B cell (primary cell): ENCODE measurements around the gene OLFML2B. TPM values are rescaled to one million over a fixed set of nuclear protein-coding genes. Genes with fewer than 3 reads are reported as not detected.

Experiments
- ATAC-seq: fragments of 200-7000 bp; cut with Tn5 transposase; one replicate; pipeline ENCODE4 v1.10.0; 2021; ENCODE audit warnings: low read depth, mild to moderate bottlenecking, moderate number of reproducible peaks, moderate library complexity
- CTCF ChIA-PET: fragments of 350-600 bp; sonication (Branson Sonifier 250); formaldehyde crosslinking; loops from one replicate; lab custom pipeline; 2021; ENCODE audit warnings: antibody characterized with exemption, inconsistent platforms; lab: Charles Lee
- POLR2A ChIA-PET: fragments of 350-600 bp; sonication (Branson Sonifier 250); formaldehyde crosslinking; loops from one replicate; lab custom pipeline; 2021; ENCODE audit warnings: antibody characterized with exemption; lab: Charles Lee
- DNase-seq: peaks from one replicate; pipeline ENCODE4 v3.0.0; 2013
- H2AFZ ChIP-seq: 2 replicates; pipeline ENCODE4 v1.6.1; 2012; ENCODE audit warnings: mild to moderate bottlenecking, low read depth, low read length; ENCODE audit not compliant: insufficient read depth, poor library complexity, severe bottlenecking
- H3K27ac ChIP-seq, 2 donors: 1 replicate in 1 of 2; 2 replicates in 1 of 2; pipeline ENCODE4 v1.5.1; 2012 to 2013; ENCODE audit warnings: low read length in 2 of 2, mild to moderate bottlenecking in 2 of 2, moderate library complexity in 1 of 2
- H3K27me3 ChIP-seq, 4 experiments: fragments of 200-600 bp in 1 of 4; sonication (generic) in 1 of 4; replicated peaks in 1 of 4; 1 replicate in 2 of 4; 2 replicates in 2 of 4; pipeline versions ENCODE4 v1.6.1 to v1.7.0; 2013 to 2016; ENCODE audit warnings: low read length in 3 of 4, mild to moderate bottlenecking in 2 of 4, mixed read lengths in 1 of 4, moderate library complexity in 1 of 4; ENCODE audit not compliant: insufficient read depth in 4 of 4, control insufficient read depth in 3 of 4; ENCODE audit errors: control extremely low read depth in 1 of 4
- H3K36me3 ChIP-seq, 2 experiments: replicated peaks in 1 of 2; 1 replicate in 1 of 2; 2 replicates in 1 of 2; pipeline versions ENCODE4 v1.6.1 to v1.7.1; 2013; ENCODE audit warnings: low read length in 1 of 2; ENCODE audit not compliant: insufficient read depth in 2 of 2, control insufficient read depth in 1 of 2; ENCODE audit errors: control extremely low read depth in 1 of 2, extremely low read depth in 1 of 2
- H3K4me1 ChIP-seq, 2 donors: fragments of 200-600 bp in 1 of 2; sonication (generic) in 1 of 2; 1 replicate in 1 of 2; 2 replicates in 1 of 2; pipeline versions ENCODE4 v1.5.1 to v1.6.1; 2013 to 2017; ENCODE audit warnings: low read length in 2 of 2; ENCODE audit not compliant: control insufficient read depth in 2 of 2, insufficient read depth in 2 of 2
- H3K4me2 ChIP-seq: replicated peaks from 2 replicates; pipeline ENCODE3; 2012; ENCODE audit warnings: mild to moderate bottlenecking, low read depth, low read length; ENCODE audit not compliant: poor library complexity, severe bottlenecking
- H3K4me3 ChIP-seq, 5 experiments: fragments of 200-600 bp in 1 of 5; sonication (generic) in 1 of 5; 1 replicate in 3 of 5; 2 replicates in 2 of 5; pipeline versions ENCODE4 v1.5.1 to v1.7.0; 2011 to 2016; ENCODE audit warnings: low read length in 4 of 5, mild to moderate bottlenecking in 4 of 5, low read depth in 2 of 5, control low read depth in 1 of 5, moderate library complexity in 1 of 5; ENCODE audit not compliant: insufficient read depth in 1 of 5; ENCODE audit errors: control extremely low read depth in 1 of 5, extremely low read depth in 1 of 5
- H3K79me2 ChIP-seq: fragments of 200-600 bp; sonication (generic); one replicate; pipeline ENCODE4 v1.6.0; 2016; ENCODE audit warnings: low read length; ENCODE audit not compliant: control insufficient read depth, insufficient read depth
- H3K9ac ChIP-seq: fragments of 200-600 bp; sonication (generic); 2 replicates; pipeline ENCODE4 v1.6.1; 2017; ENCODE audit warnings: mild to moderate bottlenecking, low read length, moderate library complexity
- H3K9me3 ChIP-seq, 3 donors: one replicate each; pipeline versions ENCODE4 v1.6.1 to v1.7.1; 2013; ENCODE audit warnings: low read length in 2 of 3; ENCODE audit not compliant: control insufficient read depth in 2 of 3, insufficient read depth in 1 of 3; ENCODE audit errors: control extremely low read depth in 1 of 3
- H4K20me1 ChIP-seq: 2 replicates; pipeline ENCODE4 v1.6.0; 2012; ENCODE audit warnings: mild to moderate bottlenecking, low read length; ENCODE audit not compliant: insufficient read depth, control insufficient read depth, poor library complexity, severe bottlenecking
- H3K27ac Mint-ChIP-seq: one replicate; pipeline ENCODE4 v1.8.0; 2021; ENCODE audit warnings: mixed read lengths
- H3K27me3 Mint-ChIP-seq: one replicate; pipeline ENCODE4 v1.8.0; 2021; ENCODE audit warnings: mixed read lengths
- H3K4me1 Mint-ChIP-seq: one replicate; pipeline ENCODE4 v1.8.0; 2021; ENCODE audit warnings: mixed read lengths
- H3K4me3 Mint-ChIP-seq: one replicate; pipeline ENCODE4 v1.8.0; 2021; ENCODE audit warnings: mixed read lengths
- H3K9me3 Mint-ChIP-seq: one replicate; pipeline ENCODE4 v1.8.0; 2022; ENCODE audit warnings: mixed read lengths; ENCODE audit not compliant: insufficient read depth
- EZH2 ChIP-seq: IDR thresholded peaks from 2 replicates; pipeline ENCODE4 v1.6.1; 2012; ENCODE audit warnings: borderline replicate concordance, low read depth, mild to moderate bottlenecking, moderate library complexity, low read length; ENCODE audit not compliant: insufficient read depth, poor library complexity, severe bottlenecking
- WGBS: methylation state at CpG from one replicate; pipeline ENCODE4 v1.1.5; 2013; ENCODE audit warnings: missing lambda C conversion rate; ENCODE audit not compliant: insufficient coverage; 5-methylcytosine and 5-hydroxymethylcytosine counted together
- intact Hi-C: fragments of 100-400 bp; cut with micrococcal nuclease; formaldehyde crosslinking; loops from one replicate; pipeline ENCODE4 v1.10.0; 2022
- polyA plus RNA-seq: library from polyadenylated mRNA; depleted of rRNA; stranded (reverse); fragments of >200 nt; gene quantifications from 2 replicates; pipeline ENCODE4 v1.2.3, GENCODE V29; 2012
- total RNA-seq, 2 donors: library from RNA; stranded (reverse); fragments of 120-200 nt in 1 of 2; gene quantifications; 1 replicate in 1 of 2; 2 replicates in 1 of 2; pipeline versions ENCODE4 v1.2.3 to v1.2.4, GENCODE V29; 2013 to 2022
- TF ChIP-seq, protein P1 (sequence below): fragments of 200-600 bp; IDR thresholded peaks from one replicate; pipeline ENCODE4 v1.8.0; 2022; ENCODE audit warnings: antibody characterized with exemption, mild to moderate bottlenecking

Gene OLFML2B
- total and polyA plus RNA-seq, 2 donors (not counting 1 experiment from before 2014, with no cell fraction given): not detected

DNA sequence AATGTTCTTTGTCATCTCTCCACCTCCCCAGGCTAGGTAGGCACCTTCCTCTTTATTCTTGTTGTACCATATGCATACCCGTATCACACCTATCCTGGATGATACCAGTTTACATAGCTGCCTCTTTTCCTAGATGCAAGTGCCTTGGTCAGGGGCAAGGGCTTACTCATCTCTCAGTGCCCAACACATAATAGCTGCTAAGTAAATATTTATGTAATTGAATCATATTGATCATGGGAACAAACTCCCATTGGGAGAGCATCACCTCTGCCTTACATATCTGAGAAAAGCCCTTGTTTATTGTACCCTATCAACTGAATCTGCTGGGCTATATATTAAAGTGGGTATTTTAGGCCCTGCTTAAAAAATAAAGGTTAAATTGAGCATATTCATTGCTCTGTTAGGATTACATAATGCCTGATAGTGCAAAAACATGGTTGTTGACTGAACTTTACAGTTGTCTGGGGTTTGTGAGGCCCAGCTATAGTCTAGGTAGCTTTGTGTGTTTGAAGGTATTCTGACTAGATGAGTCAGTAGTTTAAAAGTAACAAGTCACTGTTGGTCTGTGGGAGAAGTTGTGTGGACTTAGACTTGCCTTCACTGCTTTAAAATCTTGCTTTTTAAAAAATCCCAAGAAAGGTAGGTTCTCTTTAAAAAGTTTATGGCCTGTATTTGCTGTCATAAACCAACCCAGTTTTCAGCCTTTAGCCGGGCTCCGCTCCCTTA is 82.6 kb downstream of the OLFML2B start:
- Histone ChIP-seq H3K27me3 (no peaks in the 10 kb centered on the region), H3K36me3 (peaks cover 0 to 39% of the 10 kb centered on the region in 2 experiments), H3K27ac (no peak overlapping the region), H3K9me3 (no peaks in the 10 kb centered on the region), H3K79me2 (no peaks in the 10 kb centered on the region), H3K4me1 (no peaks in the 10 kb centered on the region), H3K4me2 (no peak overlapping the region), H4K20me1 (no peaks in the 10 kb centered on the region), H2AFZ (no peak overlapping the region), H3K9ac (no peak overlapping the region), H3K4me3 (no peak overlapping the region)
- TF ChIP-seq, protein P1, sequence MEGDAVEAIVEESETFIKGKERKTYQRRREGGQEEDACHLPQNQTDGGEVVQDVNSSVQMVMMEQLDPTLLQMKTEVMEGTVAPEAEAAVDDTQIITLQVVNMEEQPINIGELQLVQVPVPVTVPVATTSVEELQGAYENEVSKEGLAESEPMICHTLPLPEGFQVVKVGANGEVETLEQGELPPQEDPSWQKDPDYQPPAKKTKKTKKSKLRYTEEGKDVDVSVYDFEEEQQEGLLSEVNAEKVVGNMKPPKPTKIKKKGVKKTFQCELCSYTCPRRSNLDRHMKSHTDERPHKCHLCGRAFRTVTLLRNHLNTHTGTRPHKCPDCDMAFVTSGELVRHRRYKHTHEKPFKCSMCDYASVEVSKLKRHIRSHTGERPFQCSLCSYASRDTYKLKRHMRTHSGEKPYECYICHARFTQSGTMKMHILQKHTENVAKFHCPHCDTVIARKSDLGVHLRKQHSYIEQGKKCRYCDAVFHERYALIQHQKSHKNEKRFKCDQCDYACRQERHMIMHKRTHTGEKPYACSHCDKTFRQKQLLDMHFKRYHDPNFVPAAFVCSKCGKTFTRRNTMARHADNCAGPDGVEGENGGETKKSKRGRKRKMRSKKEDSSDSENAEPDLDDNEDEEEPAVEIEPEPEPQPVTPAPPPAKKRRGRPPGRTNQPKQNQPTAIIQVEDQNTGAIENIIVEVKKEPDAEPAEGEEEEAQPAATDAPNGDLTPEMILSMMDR: no peak
- no peak for TF ChIP-seq EZH2
- 100% methylated on average over 1 of the region's 3 CpGs for WGBS
- POLR2A ChIA-PET: no interaction called here
- no peaks in the 10 kb centered on the region for H3K9me3 Mint-ChIP-seq
- ATAC-seq (no peak), DNase-seq (no peak)
- H3K27ac Mint-ChIP-seq: no peak overlapping the region
- CTCF ChIA-PET: interaction anchor here (0.7 to 0.9 kb wide), 2 partner anchors 19 to 36 kb away, joined by 3 to 4 read pairs; no protein-coding TSS in a partner anchor
- no peak overlapping the region for H3K4me3 Mint-ChIP-seq
- intact Hi-C loops: no loop called here
- H3K27me3 Mint-ChIP-seq: no peaks in the 10 kb centered on the region
- H3K4me1 Mint-ChIP-seq: no peaks in the 10 kb centered on the region

DNA sequence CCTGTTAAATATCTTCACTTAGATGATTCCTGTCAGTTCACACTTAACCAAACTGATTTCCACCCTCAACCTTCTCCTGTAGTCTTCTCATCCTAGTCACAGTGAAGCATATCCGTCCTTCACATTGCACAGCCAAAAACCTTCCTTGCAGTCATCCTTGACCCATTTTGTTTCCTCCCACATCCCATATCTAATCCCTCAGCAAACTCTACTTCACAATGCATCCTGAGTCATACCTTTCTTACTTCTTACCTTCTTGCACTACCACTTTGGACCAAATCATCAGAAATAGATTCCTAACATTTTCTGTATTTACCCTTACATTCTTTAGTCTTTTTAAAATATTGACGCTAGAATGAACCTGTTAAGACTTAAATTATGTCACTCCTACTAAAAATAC is 86.9 kb downstream of the OLFML2B start:
- no peaks in the 10 kb centered on the region for H3K9me3 Mint-ChIP-seq
- Histone ChIP-seq H3K4me3 (no peak overlapping the region), H2AFZ (no peak overlapping the region), H3K36me3 (peaks cover 0 to 21% of the 10 kb centered on the region in 2 experiments), H3K27ac (no peak overlapping the region), H3K4me2 (no peak overlapping the region), H3K4me1 (peaks cover 8 to 18% of the 10 kb centered on the region in 2 donors), H3K79me2 (no peaks in the 10 kb centered on the region), H3K27me3 (no peaks in the 10 kb centered on the region), H3K9ac (no peak overlapping the region), H4K20me1 (no peaks in the 10 kb centered on the region), H3K9me3 (no peaks in the 10 kb centered on the region)
- 91% methylated on average over 1 of the region's 2 CpGs for WGBS
- H3K27me3 Mint-ChIP-seq: no peaks in the 10 kb centered on the region
- CTCF ChIA-PET: no interaction called here
- DNase-seq: no peak
- peaks cover 13% of the 10 kb centered on the region for H3K4me1 Mint-ChIP-seq
- no peak overlapping the region for H3K4me3 Mint-ChIP-seq
- POLR2A ChIA-PET: no interaction called here
- no peak overlapping the region for H3K27ac Mint-ChIP-seq
- TF ChIP-seq EZH2: no peak
- TF ChIP-seq, protein P1: no peak
- no peak for ATAC-seq
- intact Hi-C loops: no loop called here
